Peyer's patch (tissue), 4 donors: ENCODE results near the gene SLC2A9.

Experiments
- CTCF ChIP-seq, 6 experiments: fragments of 450-650 bp in 4 of 6; fragments of 200-600 bp in 2 of 6; sonication (generic) in 1 of 6; IDR thresholded peaks; one replicate each; pipeline ENCODE4 v1.5.1; 2017 to 2019; ENCODE audit warnings: antibody characterized with exemption in 6 of 6, mild to moderate bottlenecking in 3 of 6, moderate library complexity in 1 of 6
- POLR2A ChIP-seq, 2 donors: fragments of 450-650 bp; IDR thresholded peaks; one replicate each; pipeline ENCODE4 v1.5.1; 2017; ENCODE audit warnings: antibody characterized with exemption in 2 of 2, mild to moderate bottlenecking in 2 of 2, moderate library complexity in 2 of 2

GRCh38 chr4:10025230-10025806, 4.0 kb upstream of the SLC2A9 start:
- no peak for TF ChIP-seq POLR2A (IDR thresholded peaks at IDR 0.05)
- TF ChIP-seq CTCF (IDR thresholded peaks at IDR 0.05) = no peak
